Stimulated activated CD8-positive, alpha-beta memory T cell treated with anti-CD3 and anti-CD28 coated beads, Interleukin-15, amount 100 ng/mL, for 1 hour (primary cell): ENCODE results near the gene SPATA9.
"Not testable (repeated sequence)": the region's sequence is repeated elsewhere in the genome, so short reads cannot be mapped to it uniquely, and the experiment has no call there.

ENCODE experiments used
- DNase-seq: peaks from one replicate; pipeline ENCODE4 v3.0.0-alpha.2; 2020; ENCODE audit warnings: low read depth

SPATA9 gene

GRCh38 chr5:95715799-95716461, 33.1 kb upstream of the SPATA9 start:
- DNase-seq = no peak

- DNase-seq = no peak
These were observed 31.3 kb upstream of the SPATA9 start for GRCh38 chr5:95713960-95714710.

- not testable (repeated sequence) for DNase-seq
These were observed 30.5 kb upstream of the SPATA9 start for GRCh38 chr5:95713246-95713645.

GRCh38 chr5:95712347-95712958, 29.7 kb upstream of the SPATA9 start:
- DNase-seq = no peak

- DNase-seq = no peak
These were observed 28.9 kb upstream of the SPATA9 start for GRCh38 chr5:95711501-95712346.

- DNase-seq = not testable (repeated sequence)
These were observed 28.1 kb upstream of the SPATA9 start for GRCh38 chr5:95710651-95711500.

- no peak for DNase-seq
These were observed 27.3 kb upstream of the SPATA9 start for GRCh38 chr5:95709967-95710650.

GRCh38 chr5:95708876-95709275, 26.1 kb upstream of the SPATA9 start:
- no peak for DNase-seq

GRCh38 chr5:95707534-95708188, 24.9 kb upstream of the SPATA9 start:
- not testable (repeated sequence) for DNase-seq

GRCh38 chr5:95707055-95707454, 24.3 kb upstream of the SPATA9 start:
- DNase-seq = no peak

- not testable (repeated sequence) for DNase-seq
These were observed 23.4 kb upstream of the SPATA9 start for GRCh38 chr5:95706196-95706595.

- no peak for DNase-seq
These were observed 21.4 kb upstream of the SPATA9 start for GRCh38 chr5:95704150-95704549.

- no peak for DNase-seq
These were observed 18.3 kb upstream of the SPATA9 start for GRCh38 chr5:95701074-95701473.

GRCh38 chr5:95699337-95699736, 16.5 kb upstream of the SPATA9 start:
- DNase-seq = no peak

- no peak for DNase-seq
These were observed 15.2 kb upstream of the SPATA9 start for GRCh38 chr5:95697781-95698681.

- no peak for DNase-seq
These were observed 7.5 kb upstream of the SPATA9 start for GRCh38 chr5:95690333-95690732.

GRCh38 chr5:95689680-95690079, 6.9 kb upstream of the SPATA9 start:
- no peak for DNase-seq

GRCh38 chr5:95686651-95687050, 3.9 kb upstream of the SPATA9 start:
- no peak for DNase-seq

GRCh38 chr5:95684361-95684760, 1.6 kb upstream of the SPATA9 start:
- no peak for DNase-seq
